Measurements from ENCODE around the gene EPHB3. TPM values are rescaled to one million over a fixed set of nuclear protein-coding genes. Genes with fewer than 3 reads are reported as not detected.

The EPHB3 gene
- total and polyA plus RNA-seq, 11 donors = 1.00 to 4.6 (median 1.8) TPM

- Histone ChIP-seq H3K27me3 (peaks cover 0 to 39% (median 11%) of the 10 kb centered on the region in 9 donors), H3K27ac (no peak overlapping the region), H3K9me3 (no peaks in the 10 kb centered on the region), H3K4me1 (peaks cover 0 to 22% (median 3%) of the 10 kb centered on the region in 12 donors), H3K36me3 (no peaks in the 10 kb centered on the region), H3K4me3 (no peak overlapping the region)
- no peak for TF ChIP-seq POLR2A (IDR thresholded peaks at IDR 0.05)
- TF ChIP-seq, protein P1, sequence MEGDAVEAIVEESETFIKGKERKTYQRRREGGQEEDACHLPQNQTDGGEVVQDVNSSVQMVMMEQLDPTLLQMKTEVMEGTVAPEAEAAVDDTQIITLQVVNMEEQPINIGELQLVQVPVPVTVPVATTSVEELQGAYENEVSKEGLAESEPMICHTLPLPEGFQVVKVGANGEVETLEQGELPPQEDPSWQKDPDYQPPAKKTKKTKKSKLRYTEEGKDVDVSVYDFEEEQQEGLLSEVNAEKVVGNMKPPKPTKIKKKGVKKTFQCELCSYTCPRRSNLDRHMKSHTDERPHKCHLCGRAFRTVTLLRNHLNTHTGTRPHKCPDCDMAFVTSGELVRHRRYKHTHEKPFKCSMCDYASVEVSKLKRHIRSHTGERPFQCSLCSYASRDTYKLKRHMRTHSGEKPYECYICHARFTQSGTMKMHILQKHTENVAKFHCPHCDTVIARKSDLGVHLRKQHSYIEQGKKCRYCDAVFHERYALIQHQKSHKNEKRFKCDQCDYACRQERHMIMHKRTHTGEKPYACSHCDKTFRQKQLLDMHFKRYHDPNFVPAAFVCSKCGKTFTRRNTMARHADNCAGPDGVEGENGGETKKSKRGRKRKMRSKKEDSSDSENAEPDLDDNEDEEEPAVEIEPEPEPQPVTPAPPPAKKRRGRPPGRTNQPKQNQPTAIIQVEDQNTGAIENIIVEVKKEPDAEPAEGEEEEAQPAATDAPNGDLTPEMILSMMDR (IDR thresholded peaks at IDR 0.05) = no peak
- intact Hi-C loops (cut with DNase I) = loop anchor here in 9 of 10 donors (1.0 to 10.0 kb wide), 7 partner anchors 125 to 648 kb away; partner anchors contain the start of gene PSMD2 (in 1 of the 9)
- WGBS, 4 donors = 44 to 53% (median 50%) methylated on average over 4 of the region's 4 CpGs
- no peak for DNase-seq
- no peak for ATAC-seq
These were observed 19.0 kb upstream of the EPHB3 start for GRCh38 chr3:184542577-184542976.

DNA sequence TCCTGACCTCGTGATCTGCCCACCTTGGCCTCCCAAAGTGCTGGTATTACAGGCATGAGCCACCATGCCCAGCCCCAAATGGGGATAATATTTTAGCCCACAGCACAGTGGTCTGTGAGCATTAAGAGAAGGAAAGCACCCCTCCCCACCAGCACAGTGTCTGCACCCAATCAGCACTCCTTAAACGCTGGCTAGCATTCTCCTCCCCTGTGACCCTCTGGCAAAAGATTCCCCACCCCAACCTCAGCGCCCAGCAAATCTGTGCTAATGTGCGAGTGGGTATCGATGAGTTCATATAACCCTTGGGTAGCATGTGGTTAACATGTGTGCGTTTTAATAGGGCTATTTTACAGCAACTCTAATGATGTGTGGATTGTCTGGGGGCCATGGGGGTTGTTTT, 18.3 kb upstream of the EPHB3 start:
- no peak for DNase-seq
- H3K27me3 ChIP-seq = peaks cover 0 to 39% (median 11%) of the 10 kb centered on the region in 9 donors
- no peaks in the 10 kb centered on the region for H3K36me3 ChIP-seq
- no peaks in the 10 kb centered on the region for H3K9me3 ChIP-seq
- no peak overlapping the region for H3K27ac ChIP-seq
- intact Hi-C loops (cut with DNase I) = loop anchor here in 8 of 10 donors (2.0 to 10.0 kb wide), 6 partner anchors 126 to 648 kb away; partner anchors contain the start of gene PSMD2 (in 1 of the 8)
- no peak for TF ChIP-seq POLR2A (IDR thresholded peaks at IDR 0.05)
- TF ChIP-seq, protein P1 (IDR thresholded peaks at IDR 0.05) = no peak
- no peak for ATAC-seq
- H3K4me3 ChIP-seq = no peak overlapping the region
- peaks cover 0 to 22% (median 3%) of the 10 kb centered on the region in 12 donors for H3K4me1 ChIP-seq
- WGBS, 4 donors = 73 to 79% (median 77%) methylated on average over 6 of the region's 6 CpGs

DNA sequence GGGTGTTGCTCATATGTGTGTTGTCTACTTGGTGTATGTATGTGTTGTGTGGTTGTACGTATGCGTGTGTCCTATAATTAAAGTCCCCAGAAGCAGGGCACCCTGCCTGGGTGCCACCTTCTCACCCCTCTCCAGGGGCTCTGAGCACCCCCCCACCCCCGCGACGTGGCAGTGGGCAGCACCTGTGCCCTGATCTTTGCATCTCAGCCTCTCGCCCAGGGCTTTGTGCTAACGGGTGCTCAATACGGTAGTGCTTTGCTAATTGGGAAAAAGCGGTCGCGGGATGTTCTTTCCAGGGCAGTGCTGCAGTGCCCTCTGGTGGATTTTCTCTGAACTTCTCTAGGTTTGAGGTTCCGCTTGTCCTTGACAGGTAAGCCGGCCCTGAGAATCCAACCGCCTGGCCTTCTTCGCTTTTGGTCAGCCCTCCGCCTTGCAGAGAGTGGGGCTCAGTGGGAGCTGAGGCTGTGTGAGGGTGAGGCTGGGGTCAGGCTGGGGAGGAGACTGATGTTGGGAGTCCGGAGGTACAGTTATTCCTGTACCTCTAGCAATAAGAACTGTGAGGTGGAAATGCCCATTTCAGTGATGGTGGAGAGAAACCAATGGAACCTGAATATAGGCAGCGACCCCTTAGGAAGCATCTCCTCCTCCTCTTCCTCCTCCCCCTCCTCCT, 17.6 kb upstream of the EPHB3 start:
- H3K36me3 ChIP-seq = no peaks in the 10 kb centered on the region
- no peaks in the 10 kb centered on the region for H3K9me3 ChIP-seq
- no peak overlapping the region for H3K4me3 ChIP-seq
- peaks cover 0 to 32% (median 11%) of the 10 kb centered on the region in 9 donors for H3K27me3 ChIP-seq
- H3K27ac ChIP-seq = no peak overlapping the region
- intact Hi-C loops (cut with DNase I) = loop anchor here in 9 of 10 donors (1.0 to 10.0 kb wide), 8 partner anchors 125 to 649 kb away; partner anchors contain the start of gene PSMD2 (in 1 of the 9)
- WGBS, 4 donors = 6 to 10% (median 9%) methylated on average over 15 to 18 of the region's 18 CpGs
- no peak for TF ChIP-seq POLR2A (IDR thresholded peaks at IDR 0.05)
- TF ChIP-seq, protein P1 (IDR thresholded peaks at IDR 0.05) = peak; percentile 83 to 96 (median 92)
- peaks cover 0 to 22% (median 3%) of the 10 kb centered on the region in 12 donors for H3K4me1 ChIP-seq
- DNase-seq = peak in 4 of 5 donors; percentile 50 to 73 (median 68)
- peak; percentile 35 to 81 (median 80) for ATAC-seq

GRCh38 chr3:184544513-184544861, 17.1 kb upstream of the EPHB3 start:
- ATAC-seq = no peak
- intact Hi-C loops (cut with DNase I) = loop anchor here in 7 of 10 donors (1.0 to 10.0 kb wide), 7 partner anchors 126 to 650 kb away; partner anchors contain the start of gene PSMD2 (in 1 of the 7)
- Histone ChIP-seq H3K27me3 (peaks cover 0 to 30% (median 11%) of the 10 kb centered on the region in 9 donors), H3K4me1 (peaks cover 0 to 22% (median 3%) of the 10 kb centered on the region in 12 donors), H3K9me3 (no peaks in the 10 kb centered on the region), H3K36me3 (no peaks in the 10 kb centered on the region), H3K27ac (no peak overlapping the region), H3K4me3 (no peak overlapping the region)
- no peak for TF ChIP-seq POLR2A (IDR thresholded peaks at IDR 0.05)
- TF ChIP-seq, protein P1 (IDR thresholded peaks at IDR 0.05) = no peak
- DNase-seq = no peak

Data from heart left ventricle (tissue), 16 donors.